Measurements from ENCODE around the gene VPS36. TPM values are rescaled to one million over a fixed set of nuclear protein-coding genes. Genes with fewer than 3 reads are reported as not detected.

Gene VPS36
- total RNA-seq, 6 experiments from 2014 or later: 16.7 to 24.3 (median 19.9) TPM

GRCh38 chr13:52371736-52372247 is 78.6 kb downstream of the VPS36 start:
- H3K4me3 Mint-ChIP-seq: no peak overlapping the region
- H3K36me3 Mint-ChIP-seq (ENCODE audit: low read depth): no peaks in the 10 kb centered on the region
- H3K27ac Mint-ChIP-seq: no peak overlapping the region
- peak; percentile 28 for DNase-seq
- no peaks in the 10 kb centered on the region; the same call in none of the 2 replicates for H3K27me3 Mint-ChIP-seq (ENCODE audit: insufficient read depth)
- TF ChIP-seq CTCF (IDR thresholded peaks at IDR 0.05): no peak
- peaks cover 29% of the 10 kb centered on the region for H3K4me1 Mint-ChIP-seq (ENCODE audit: low read depth)
- no peaks in the 10 kb centered on the region for H3K9me3 Mint-ChIP-seq

- no peaks in the 10 kb centered on the region for H3K9me3 Mint-ChIP-seq
- DNase-seq: no peak
- no peak for TF ChIP-seq CTCF (IDR thresholded peaks at IDR 0.05)
- H3K27me3 Mint-ChIP-seq (ENCODE audit: insufficient read depth): peaks cover 4% of the 10 kb centered on the region
- H3K4me1 Mint-ChIP-seq (ENCODE audit: low read depth): peaks cover 10% of the 10 kb centered on the region
- no peak overlapping the region for H3K27ac Mint-ChIP-seq
- no peak overlapping the region for H3K4me3 Mint-ChIP-seq
- no peaks in the 10 kb centered on the region for H3K36me3 Mint-ChIP-seq (ENCODE audit: low read depth)
Observed at GRCh38 chr13:52366291-52366690, 84.1 kb downstream of the VPS36 start.

Other genes starting within 250 kb of the VPS36 start
- gene THSD1, start 44.5 kb downstream of the VPS36 start, total RNA-seq (2021; fragmentation: NEBNext Ultra II Directional; extraction: Animal tissue kit (Norgen Biotek cat#: 25700)): 1 to 10 TPM; 2.6 to 6.1 (median 3.2) TPM
- 10 to 100 TPM; 39.5 to 87.9 (median 80.8) TPM for gene CKAP2, start 4.8 kb upstream of the VPS36 start, total RNA-seq (2021; fragmentation: NEBNext Ultra II Directional; extraction: Animal tissue kit (Norgen Biotek cat#: 25700))
- gene HNRNPA1L2, start 191.8 kb upstream of the VPS36 start, total RNA-seq (2021; fragmentation: NEBNext Ultra II Directional; extraction: Animal tissue kit (Norgen Biotek cat#: 25700)): 1 to 10 TPM; 3.6 to 4.8 (median 4.3) TPM
- 10 to 100 TPM; 66.0 to 83.5 (median 67.8) TPM for gene SUGT1, start 202.2 kb upstream of the VPS36 start, total RNA-seq (2021; fragmentation: NEBNext Ultra II Directional; extraction: Animal tissue kit (Norgen Biotek cat#: 25700))

Measured in HFFc6 (cell line).